Breast epithelium (tissue), 4 donors: Measurements from ENCODE around the gene CHKB. TPM values are rescaled to one million over a fixed set of nuclear protein-coding genes. Genes with fewer than 3 reads are reported as not detected.

Source experiments
- DNase-seq, 2 donors: peaks; one replicate each; pipeline ENCODE4 v3.0.0-alpha.2; 2019; ENCODE audit warnings: low spot score in 2 of 2
- H3K27ac ChIP-seq, 2 donors: fragments of 200-600 bp; sonication (generic) in 1 of 2; one replicate each; pipeline ENCODE4 v1.5.1; 2016 to 2019; ENCODE audit warnings: mild to moderate bottlenecking in 1 of 2
- H3K27me3 ChIP-seq, 2 donors: fragments of 200-600 bp; sonication (generic) in 1 of 2; one replicate each; pipeline versions ENCODE4 v1.5.1 to v1.6.0; 2017 to 2019; ENCODE audit warnings: control low read depth in 1 of 2, mild to moderate bottlenecking in 1 of 2
- H3K36me3 ChIP-seq: fragments of 200-600 bp; one replicate; pipeline ENCODE4 v1.5.1; 2019
- H3K4me1 ChIP-seq, 2 donors: fragments of 200-600 bp; sonication (generic); one replicate each; pipeline ENCODE4 v1.5.1; 2016 to 2019; ENCODE audit warnings: control low read depth in 1 of 2
- H3K4me3 ChIP-seq, 3 donors: fragments of 200-600 bp; sonication (generic); 1 replicate in 2 of 3; 2 replicates in 1 of 3; pipeline ENCODE4 v1.5.1; 2016 to 2019; ENCODE audit warnings: mild to moderate bottlenecking in 3 of 3, moderate library complexity in 2 of 3
- H3K9me3 ChIP-seq, 2 donors: fragments of 200-600 bp; sonication (generic) in 1 of 2; one replicate each; pipeline ENCODE4 v1.5.1; 2016 to 2019; ENCODE audit warnings: control low read depth in 1 of 2
- POLR2A ChIP-seq: fragments of 450-650 bp; IDR thresholded peaks from one replicate; pipeline ENCODE4 v1.6.1; 2016; ENCODE audit warnings: antibody characterized with exemption, mild to moderate bottlenecking, moderate library complexity
- POLR2AphosphoS5 ChIP-seq, 3 donors: sonication (generic); formaldehyde crosslinking; IDR thresholded peaks; one replicate each; pipeline ENCODE4 v1.6.1; 2017; ENCODE audit warnings: antibody characterized with exemption in 3 of 3
- intact Hi-C: fragments of 100-400 bp; cut with DNase I; formaldehyde crosslinking; loops from one replicate; pipeline ENCODE4 v1.15.1; 2023; ENCODE audit warnings: low total_unique reads
- total RNA-seq, 3 donors: library from RNA; depleted of rRNA; stranded (reverse); fragments of >200 nt; gene quantifications; one replicate each; pipeline ENCODE4 v1.1.0, GENCODE V29; 2016
- TF ChIP-seq, protein P1 (sequence below), 3 donors: fragments of 450-650 bp; IDR thresholded peaks; one replicate each; pipeline ENCODE4 v1.5.1; 2016 to 2017; ENCODE audit warnings: antibody characterized with exemption in 3 of 3, mild to moderate bottlenecking in 3 of 3, moderate library complexity in 3 of 3

CHKB gene
- total RNA-seq, 3 donors from 2014 or later = 53.9 to 77.6 (median 71.4) TPM

DNA sequence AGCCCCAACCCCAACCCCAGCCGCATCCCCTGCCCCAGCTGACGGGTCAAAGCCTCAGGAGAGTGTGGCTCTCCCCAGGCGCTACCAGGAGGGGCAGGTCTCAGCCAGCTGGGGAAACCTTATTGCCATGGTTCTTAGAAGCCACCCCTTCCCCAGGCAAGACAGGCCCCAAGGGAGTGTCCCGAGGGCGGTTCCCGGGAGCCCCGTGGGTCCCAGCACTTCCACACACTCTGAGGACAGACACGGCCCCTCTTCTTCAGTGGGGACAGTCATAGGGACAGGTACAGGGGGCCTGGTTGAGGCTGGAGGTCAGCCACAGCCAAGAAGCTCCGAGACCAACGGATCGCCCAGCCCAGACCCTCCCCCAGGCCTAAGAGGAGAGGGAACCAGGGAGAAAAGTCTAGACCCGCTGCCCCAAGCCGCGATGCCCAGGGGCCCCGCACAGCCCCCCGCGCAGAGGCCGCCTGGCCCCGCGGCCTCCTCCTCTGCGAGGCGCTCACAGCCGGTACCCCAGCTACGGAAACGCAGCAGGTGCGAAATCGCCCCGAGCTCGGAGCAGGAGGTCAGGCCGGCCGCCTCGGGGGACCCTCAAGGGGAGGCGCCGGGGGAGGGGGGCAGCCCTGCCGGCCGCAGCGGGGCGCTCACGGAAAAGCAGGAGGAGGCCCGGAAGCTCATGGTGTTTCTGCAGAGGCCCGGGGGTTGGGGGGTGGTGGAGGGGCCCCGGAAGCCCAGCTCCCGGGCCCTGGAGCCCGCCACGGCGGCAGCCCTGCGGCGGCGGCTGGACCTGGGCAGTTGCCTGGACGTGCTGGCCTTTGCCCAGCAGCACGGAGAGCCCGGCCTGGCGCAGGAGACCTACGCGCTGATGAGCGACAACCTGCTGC lies 34.4 kb downstream of the CHKB start:
- Histone ChIP-seq H3K27me3 (peaks cover 3 to 8% of the 10 kb centered on the region in 2 donors), H3K36me3 (no peaks in the 10 kb centered on the region), H3K4me3 (peak overlapping the region; percentile 21 to 39 (median 27)), H3K9me3 (no peaks in the 10 kb centered on the region), H3K27ac (no peak overlapping the region), H3K4me1 (peaks cover 6 to 18% of the 10 kb centered on the region in 2 donors)
- intact Hi-C loops = no loop called here
- no peak for DNase-seq
- no peak for TF ChIP-seq POLR2AphosphoS5 (IDR thresholded peaks at IDR 0.05)
- no peak for TF ChIP-seq POLR2A
- TF ChIP-seq, protein P1, sequence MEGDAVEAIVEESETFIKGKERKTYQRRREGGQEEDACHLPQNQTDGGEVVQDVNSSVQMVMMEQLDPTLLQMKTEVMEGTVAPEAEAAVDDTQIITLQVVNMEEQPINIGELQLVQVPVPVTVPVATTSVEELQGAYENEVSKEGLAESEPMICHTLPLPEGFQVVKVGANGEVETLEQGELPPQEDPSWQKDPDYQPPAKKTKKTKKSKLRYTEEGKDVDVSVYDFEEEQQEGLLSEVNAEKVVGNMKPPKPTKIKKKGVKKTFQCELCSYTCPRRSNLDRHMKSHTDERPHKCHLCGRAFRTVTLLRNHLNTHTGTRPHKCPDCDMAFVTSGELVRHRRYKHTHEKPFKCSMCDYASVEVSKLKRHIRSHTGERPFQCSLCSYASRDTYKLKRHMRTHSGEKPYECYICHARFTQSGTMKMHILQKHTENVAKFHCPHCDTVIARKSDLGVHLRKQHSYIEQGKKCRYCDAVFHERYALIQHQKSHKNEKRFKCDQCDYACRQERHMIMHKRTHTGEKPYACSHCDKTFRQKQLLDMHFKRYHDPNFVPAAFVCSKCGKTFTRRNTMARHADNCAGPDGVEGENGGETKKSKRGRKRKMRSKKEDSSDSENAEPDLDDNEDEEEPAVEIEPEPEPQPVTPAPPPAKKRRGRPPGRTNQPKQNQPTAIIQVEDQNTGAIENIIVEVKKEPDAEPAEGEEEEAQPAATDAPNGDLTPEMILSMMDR (IDR thresholded peaks at IDR 0.05) = no peak

DNA sequence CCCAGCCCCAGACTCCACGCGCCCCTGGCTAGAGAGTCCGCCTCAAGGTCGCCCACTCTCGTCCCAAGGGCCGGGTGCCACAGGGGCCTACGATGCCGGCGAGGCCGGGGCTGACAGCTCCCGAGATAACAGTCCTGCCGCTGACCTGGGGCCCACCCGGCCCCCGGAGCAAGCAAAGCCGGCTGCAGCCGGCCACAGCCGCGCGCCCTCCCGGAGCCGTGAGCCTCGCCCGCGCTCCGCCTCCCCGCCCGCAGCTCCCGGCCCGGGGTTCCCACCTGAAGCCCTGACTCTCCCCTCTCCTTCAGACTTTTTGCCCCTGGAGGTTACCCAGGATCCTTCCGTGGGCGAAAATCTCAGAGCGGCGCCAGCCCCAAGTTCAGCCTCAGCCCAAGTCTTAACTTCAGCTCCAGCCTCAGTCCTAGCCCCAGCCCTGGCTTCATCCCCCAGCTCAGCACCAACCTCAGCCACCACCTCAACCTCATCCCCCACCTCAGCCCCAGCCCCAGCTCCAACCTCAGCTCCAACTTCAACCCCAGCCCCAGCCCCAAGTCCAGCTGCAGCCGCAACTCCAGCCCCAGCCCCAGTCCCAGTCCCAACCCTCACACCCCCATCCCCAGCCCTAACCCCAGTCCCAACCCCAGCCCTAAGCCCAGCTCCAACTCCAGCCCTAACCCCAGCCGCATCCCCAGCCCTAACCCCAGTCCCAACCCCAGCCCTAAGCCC lies 35.2 kb downstream of the CHKB start:
- no peaks in the 10 kb centered on the region for H3K36me3 ChIP-seq
- DNase-seq = no peak
- peaks cover 6 to 18% of the 10 kb centered on the region in 2 donors for H3K4me1 ChIP-seq
- intact Hi-C loops = no loop called here
- H3K27me3 ChIP-seq = peaks cover 3 to 8% of the 10 kb centered on the region in 2 donors
- H3K27ac ChIP-seq = no peak overlapping the region
- peak overlapping the region in 2 of 3 donors; percentile 36 to 53 for H3K4me3 ChIP-seq
- no peaks in the 10 kb centered on the region for H3K9me3 ChIP-seq
- TF ChIP-seq POLR2AphosphoS5 (IDR thresholded peaks at IDR 0.05) (no peak), POLR2A (no peak)
- TF ChIP-seq, protein P1 (IDR thresholded peaks at IDR 0.05) = no peak

DNA sequence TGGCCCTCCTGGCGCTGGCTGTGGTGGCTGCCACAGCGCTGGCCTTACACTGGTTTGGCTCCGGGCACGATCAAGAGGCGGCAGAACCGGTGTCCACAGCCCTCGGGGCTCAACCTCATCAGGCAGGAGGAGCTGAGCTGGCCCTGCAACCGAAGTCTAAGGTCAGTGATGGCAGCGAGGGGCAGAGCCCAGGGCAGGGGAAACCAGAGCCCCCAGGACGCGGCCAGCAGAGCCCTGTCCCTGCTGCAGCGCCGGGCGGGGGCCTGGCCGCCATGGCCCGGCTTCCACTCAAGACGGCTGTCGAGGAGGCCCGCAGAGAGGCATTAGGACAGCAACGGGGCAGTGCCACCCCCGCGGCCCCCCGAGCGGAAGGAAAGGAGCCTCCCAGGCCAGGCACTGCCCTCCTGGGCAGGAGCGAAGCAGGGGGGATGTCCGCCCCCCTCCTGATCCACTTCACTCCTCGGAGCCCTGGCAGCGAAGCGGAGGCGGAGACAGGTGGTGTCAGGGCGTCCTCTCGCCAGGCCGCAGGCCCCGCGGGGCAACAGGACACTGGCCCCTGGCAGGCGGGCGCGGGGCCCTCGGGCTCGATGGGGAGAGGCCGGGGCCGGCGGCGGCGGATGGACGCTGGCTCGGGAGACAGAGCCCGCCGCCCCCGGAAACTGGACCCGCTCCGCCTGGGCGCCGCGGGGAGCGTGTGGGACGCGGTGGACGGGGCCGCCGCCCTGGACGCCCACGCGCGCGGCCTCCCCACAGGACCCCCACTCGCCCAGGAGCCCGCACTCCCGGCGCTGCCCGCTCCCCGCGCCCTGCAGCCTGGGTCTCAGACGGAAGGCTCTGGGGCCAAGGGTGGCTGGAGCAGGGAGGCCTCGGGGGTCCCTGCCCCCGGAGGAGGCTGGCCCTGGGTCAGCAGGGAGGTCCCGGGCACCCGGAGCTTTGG lies 36.1 kb downstream of the CHKB start:
- H3K27me3 ChIP-seq = peaks cover 3 to 8% of the 10 kb centered on the region in 2 donors
- peaks cover 6 to 18% of the 10 kb centered on the region in 2 donors for H3K4me1 ChIP-seq
- H3K36me3 ChIP-seq = no peaks in the 10 kb centered on the region
- TF ChIP-seq POLR2AphosphoS5 (IDR thresholded peaks at IDR 0.05) (no peak), POLR2A (no peak)
- TF ChIP-seq, protein P1 (IDR thresholded peaks at IDR 0.05) = no peak
- H3K4me3 ChIP-seq = peak overlapping the region in 2 of 3 donors; percentile 36 to 53
- H3K27ac ChIP-seq = peak overlapping the region in 1 of 2 donors; percentile 88
- DNase-seq = no peak
- intact Hi-C loops = no loop called here
- no peaks in the 10 kb centered on the region for H3K9me3 ChIP-seq

DNA sequence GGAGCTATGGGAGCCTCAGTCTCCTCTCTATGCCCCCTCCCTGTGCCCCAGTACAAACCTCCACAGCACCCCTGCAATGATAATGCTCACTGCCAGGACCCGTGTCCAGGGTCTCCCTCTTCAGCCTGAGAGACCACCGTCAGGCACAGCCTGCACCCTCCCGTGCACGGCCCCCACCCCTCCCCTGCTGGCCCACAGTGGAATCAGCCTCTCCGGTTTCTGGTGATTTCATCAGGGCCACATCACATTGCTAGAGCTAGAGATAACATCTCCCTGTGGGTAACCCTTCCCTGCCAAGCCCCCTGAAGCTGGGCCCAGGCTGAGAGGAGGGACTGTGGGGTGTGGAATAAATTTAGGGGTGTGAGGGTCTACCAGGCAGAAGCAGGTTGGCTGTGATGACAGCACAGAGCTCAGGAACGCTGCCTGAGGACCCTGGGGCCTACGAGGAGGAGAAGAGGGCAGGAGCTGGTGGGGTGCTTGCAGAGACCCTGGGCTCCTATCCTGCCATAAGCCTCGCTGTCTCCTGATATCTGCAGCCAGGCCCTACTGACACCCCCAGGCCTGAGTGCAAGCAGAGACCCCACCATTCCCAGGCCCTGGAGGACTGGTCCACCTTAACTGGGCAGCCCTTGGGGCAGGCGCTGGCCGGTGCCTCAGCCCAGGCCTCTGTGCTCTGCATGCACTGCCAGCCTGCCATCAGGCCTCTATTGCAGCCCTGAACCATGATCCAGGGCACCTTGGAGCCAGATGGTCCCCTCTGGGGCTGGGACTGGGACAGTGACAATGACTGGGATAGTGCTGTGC lies 36.9 kb downstream of the CHKB start, which contains the start of gene KLHDC7B:
Gene KLHDC7B, plus strand, starts transcription at position 378 of the 804 bp plus-strand sequence. Its CDS starts 345 bp downstream, at position 723.
- H3K27ac ChIP-seq = peak within 1 kb of the TSS; percentile 65 to 88
- H3K36me3 ChIP-seq = no peaks in the 10 kb centered on the region
- H3K9me3 ChIP-seq = no peaks in the 10 kb centered on the region
- peaks cover 3 to 8% of the 10 kb centered on the region in 2 donors for H3K27me3 ChIP-seq
- no peak for DNase-seq
- TF ChIP-seq, protein P1 (IDR thresholded peaks at IDR 0.05) = peak in 1 of 3 donors; percentile 20
- TF ChIP-seq POLR2A (no peak), POLR2AphosphoS5 (IDR thresholded peaks at IDR 0.05) (no peak)
- peak within 1 kb of the TSS in 2 of 3 donors; percentile 36 to 64 for H3K4me3 ChIP-seq
- intact Hi-C loops = no loop called here
- H3K4me1 ChIP-seq = peaks cover 6 to 18% of the 10 kb centered on the region in 2 donors
